Left lung (tissue), 10 donors: Measurements from ENCODE around the gene ACAT2. TPM values are rescaled to one million over a fixed set of nuclear protein-coding genes. Genes with fewer than 3 reads are reported as not detected.

Experiments used
- ATAC-seq: fragments of 200-7000 bp; cut with Tn5 transposase; one replicate; pipeline ENCODE4 v1.9.1; 2020; ENCODE audit warnings: moderate library complexity
- DNase-seq, 4 donors: peaks; one replicate each; pipeline ENCODE4 v3.0.0-alpha.2; 2013 to 2020
- H3K27ac ChIP-seq, 2 donors: fragments of 200-600 bp; sonication (generic) in 1 of 2; one replicate each; pipeline versions ENCODE4 v1.5.0 to v1.8.0; 2020 to 2021
- H3K27me3 ChIP-seq, 2 donors: fragments of 200-600 bp; sonication (generic) in 1 of 2; one replicate each; pipeline versions ENCODE4 v1.5.0 to v1.8.0; 2020 to 2021
- H3K36me3 ChIP-seq, 2 donors: fragments of 200-600 bp; sonication (generic) in 1 of 2; one replicate each; pipeline versions ENCODE4 v1.5.0 to v1.8.0; 2020 to 2021
- H3K4me1 ChIP-seq, 2 donors: fragments of 200-600 bp; one replicate each; pipeline ENCODE4 v1.8.0; 2021
- H3K4me3 ChIP-seq, 2 donors: fragments of 200-600 bp; sonication (generic) in 1 of 2; one replicate each; pipeline versions ENCODE4 v1.5.0 to v1.8.0; 2020 to 2021; ENCODE audit warnings: mild to moderate bottlenecking in 1 of 2
- H3K9me3 ChIP-seq, 2 donors: fragments of 200-600 bp; sonication (generic) in 1 of 2; one replicate each; pipeline versions ENCODE4 v1.5.0 to v1.8.0; 2020 to 2021
- CTCF ChIP-seq, 2 donors: fragments of 200-600 bp; sonication (generic) in 1 of 2; IDR thresholded peaks; one replicate each; pipeline versions ENCODE4 v1.5.0 to v1.8.0; 2021; ENCODE audit warnings: antibody characterized with exemption in 2 of 2
- intact Hi-C, 2 donors: fragments of 100-400 bp; cut with DNase I; formaldehyde crosslinking; loops; one replicate each; pipeline versions ENCODE4 v1.11.2 to v1.14.2; 2022
- polyA plus RNA-seq, 6 donors: library from polyadenylated mRNA; unstranded; fragments of 120-200 nt; gene quantifications; one replicate each; pipeline ENCODE4 v1.2.1, GENCODE V29; 2013; ENCODE audit not compliant: insufficient read length in 6 of 6
- total RNA-seq, 2 donors: library from RNA; stranded (reverse); fragmentation: NEBNext Ultra II Directional; extraction: Animal tissue kit (Norgen Biotek cat#: 25700); gene quantifications; one replicate each; pipeline ENCODE4 v1.2.1, GENCODE V29; 2021
- donor health status: DM: no; HTN: yes; CAD: no.
- donor health status: DM: no; HTN: no; CAD: no.

The ACAT2 gene
- total and polyA plus RNA-seq, 8 donors, result 25.2 to 116 (median 30.9) TPM

GRCh38 chr6:159762681-159763293 lies 942 bp downstream of the ACAT2 start:
- H3K36me3 ChIP-seq, result peaks cover 0 to 64% of the 10 kb centered on the region in 2 donors
- H3K4me1 ChIP-seq, result peaks cover 6 to 40% of the 10 kb centered on the region in 2 donors
- intact Hi-C loops, result no loop called here
- DNase-seq (no peak), ATAC-seq (peak; percentile 12)
- peak overlapping the region; percentile 87 to 90 for H3K4me3 ChIP-seq
- TF ChIP-seq CTCF (IDR thresholded peaks at IDR 0.05), result no peak
- H3K27me3 ChIP-seq, result no peaks in the 10 kb centered on the region
- no peaks in the 10 kb centered on the region for H3K9me3 ChIP-seq
- H3K27ac ChIP-seq, result peak overlapping the region; percentile 95 to 96

GRCh38 chr6:159766906-159767305 lies 5.1 kb downstream of the ACAT2 start:
- TF ChIP-seq CTCF (IDR thresholded peaks at IDR 0.05), result no peak
- ATAC-seq (no peak), DNase-seq (no peak)
- Histone ChIP-seq H3K4me1 (peaks cover 6 to 22% of the 10 kb centered on the region in 2 donors), H3K27me3 (no peaks in the 10 kb centered on the region), H3K4me3 (no peak overlapping the region), H3K27ac (no peak overlapping the region), H3K36me3 (peaks cover 0 to 89% of the 10 kb centered on the region in 2 donors), H3K9me3 (no peaks in the 10 kb centered on the region)
- intact Hi-C loops, result no loop called here

DNA sequence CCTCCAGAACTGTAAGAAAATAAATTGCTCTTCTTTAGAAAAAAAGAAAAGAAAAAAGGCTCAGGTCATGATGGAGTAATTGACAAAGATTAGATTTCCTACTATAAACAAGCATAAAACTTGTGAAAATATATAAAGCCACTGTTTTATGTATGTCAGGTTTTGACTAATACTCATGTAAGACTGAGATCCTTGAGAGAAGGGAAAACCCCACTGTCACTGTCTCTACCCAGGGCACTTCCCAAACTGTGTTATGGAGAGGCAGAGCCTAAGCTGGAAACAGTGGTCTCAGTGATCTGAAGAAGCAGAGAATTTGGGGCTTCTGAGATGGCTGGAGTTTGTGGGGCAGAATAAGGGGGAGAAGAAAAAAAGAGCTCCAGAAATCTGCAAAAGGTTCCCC lies 7.6 kb downstream of the ACAT2 start:
- no peak for ATAC-seq
- Histone ChIP-seq H3K27me3 (no peaks in the 10 kb centered on the region), H3K27ac (no peak overlapping the region), H3K36me3 (peaks cover 0 to 97% of the 10 kb centered on the region in 2 donors), H3K4me3 (no peak overlapping the region), H3K4me1 (peaks cover 0 to 7% of the 10 kb centered on the region in 2 donors), H3K9me3 (no peaks in the 10 kb centered on the region)
- intact Hi-C loops, result no loop called here
- DNase-seq, result no peak
- no peak for TF ChIP-seq CTCF (IDR thresholded peaks at IDR 0.05)

DNA sequence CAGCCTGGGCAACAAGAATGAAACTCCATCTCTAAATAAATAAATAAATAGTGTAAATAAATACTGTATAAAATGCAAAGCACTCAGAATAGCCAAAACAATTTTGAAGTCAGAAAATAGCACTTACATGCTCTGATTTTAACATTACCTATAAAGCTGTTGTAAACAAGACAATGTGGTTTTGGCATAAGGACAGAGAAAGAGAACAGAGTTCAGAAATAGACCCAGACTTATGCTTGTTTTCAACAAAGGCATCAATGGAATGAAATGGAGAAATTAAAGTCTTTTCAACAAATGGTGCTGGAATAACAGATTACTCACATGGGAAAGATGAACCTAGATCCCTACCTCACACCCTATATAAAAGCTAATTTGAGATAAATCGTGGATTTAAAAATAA lies 10.4 kb downstream of the ACAT2 start:
- intact Hi-C loops, result no loop called here

More for the DNA sequence above, 10.4 kb downstream of the ACAT2 start:
- Histone ChIP-seq H3K9me3 (no peaks in the 10 kb centered on the region), H3K4me3 (no peak overlapping the region), H3K4me1 (no peaks in the 10 kb centered on the region), H3K27me3 (no peaks in the 10 kb centered on the region), H3K36me3 (peaks cover 0 to 100% of the 10 kb centered on the region in 2 donors), H3K27ac (no peak overlapping the region)
- no peak for TF ChIP-seq CTCF (IDR thresholded peaks at IDR 0.05)
- DNase-seq, result no peak
- ATAC-seq, result no peak
